ENCODE results near the gene TTC33. TPM values are rescaled to one million over a fixed set of nuclear protein-coding genes. Genes with fewer than 3 reads are reported as not detected.

Gene TTC33
- total RNA-seq, 3 donors from 2014 or later (not counting 1 experiment from before 2014, with no cell fraction given): 7.3 to 11.4 (median 10.0) TPM

DNA sequence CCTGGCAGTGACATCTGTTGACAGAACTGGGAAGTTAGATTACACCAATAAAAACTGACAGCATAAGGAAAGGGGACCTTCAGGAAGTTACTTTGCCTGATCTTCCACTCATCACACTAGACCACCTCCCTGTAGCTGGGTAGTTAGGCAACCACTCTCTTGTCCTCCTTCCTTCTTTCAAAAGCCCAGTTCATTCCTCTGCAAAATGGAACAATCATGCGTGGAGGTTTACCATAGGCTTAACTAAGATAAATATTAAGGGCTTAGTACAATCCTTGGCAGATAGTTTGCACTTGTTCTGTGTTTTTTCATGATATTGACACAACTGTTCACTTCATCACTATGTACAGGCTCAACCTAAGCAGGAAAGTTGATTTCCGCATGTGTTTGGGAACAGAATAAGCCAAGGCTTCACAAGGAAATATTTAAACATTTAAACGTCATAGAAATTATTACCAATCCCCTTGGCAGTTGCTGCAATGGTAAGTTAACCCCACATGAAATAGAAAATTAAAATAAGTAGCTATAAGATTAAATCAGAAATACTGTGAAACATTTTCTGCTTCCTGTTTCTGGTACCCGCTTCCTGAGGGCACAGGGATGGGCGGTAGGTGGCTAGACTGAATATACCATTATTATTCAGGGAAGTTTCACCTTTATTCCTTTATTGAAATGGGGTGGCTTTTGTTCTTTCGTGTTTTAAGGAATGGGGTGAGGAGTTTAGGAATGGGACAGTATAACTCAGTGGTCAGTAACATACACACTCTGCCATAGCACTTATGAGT is 86.0 kb downstream of the TTC33 start:
- Histone ChIP-seq H3K36me3 (ENCODE audit: control insufficient read depth, insufficient read depth, low read length) (no peaks in the 10 kb centered on the region), H3K4me3 (ENCODE audit: low read length) (no peak overlapping the region), H3K27ac (ENCODE audit: low read length) (no peak overlapping the region), H3K27me3 (ENCODE audit: control insufficient read depth, insufficient read depth, low read length) (no peaks in the 10 kb centered on the region), H3K4me1 (ENCODE audit: control insufficient read depth, insufficient read depth, low read length) (peaks cover 4% of the 10 kb centered on the region), H3K9me3 (ENCODE audit: control insufficient read depth, insufficient read depth, low read length) (no peaks in the 10 kb centered on the region)
- no peaks in the 10 kb centered on the region for H3K36me3 Mint-ChIP-seq
- H3K9me3 Mint-ChIP-seq: no peaks in the 10 kb centered on the region
- peaks cover 20 to 31% of the 10 kb centered on the region in 2 donors for H3K4me1 Mint-ChIP-seq
- 44% methylated on average over 3 of the region's 6 CpGs for WGBS (ENCODE audit: insufficient coverage)
- no peak overlapping the region for H3K27ac Mint-ChIP-seq
- no peak overlapping the region for H3K4me3 Mint-ChIP-seq
- DNase-seq (no peak), ATAC-seq (no peak)
- intact Hi-C loops (cut with micrococcal nuclease): no loop called here
- H3K27me3 Mint-ChIP-seq (ENCODE audit: low read depth in 2 of 2): peaks cover 0 to 6% of the 10 kb centered on the region in 2 donors
- TF ChIP-seq, protein P1, sequence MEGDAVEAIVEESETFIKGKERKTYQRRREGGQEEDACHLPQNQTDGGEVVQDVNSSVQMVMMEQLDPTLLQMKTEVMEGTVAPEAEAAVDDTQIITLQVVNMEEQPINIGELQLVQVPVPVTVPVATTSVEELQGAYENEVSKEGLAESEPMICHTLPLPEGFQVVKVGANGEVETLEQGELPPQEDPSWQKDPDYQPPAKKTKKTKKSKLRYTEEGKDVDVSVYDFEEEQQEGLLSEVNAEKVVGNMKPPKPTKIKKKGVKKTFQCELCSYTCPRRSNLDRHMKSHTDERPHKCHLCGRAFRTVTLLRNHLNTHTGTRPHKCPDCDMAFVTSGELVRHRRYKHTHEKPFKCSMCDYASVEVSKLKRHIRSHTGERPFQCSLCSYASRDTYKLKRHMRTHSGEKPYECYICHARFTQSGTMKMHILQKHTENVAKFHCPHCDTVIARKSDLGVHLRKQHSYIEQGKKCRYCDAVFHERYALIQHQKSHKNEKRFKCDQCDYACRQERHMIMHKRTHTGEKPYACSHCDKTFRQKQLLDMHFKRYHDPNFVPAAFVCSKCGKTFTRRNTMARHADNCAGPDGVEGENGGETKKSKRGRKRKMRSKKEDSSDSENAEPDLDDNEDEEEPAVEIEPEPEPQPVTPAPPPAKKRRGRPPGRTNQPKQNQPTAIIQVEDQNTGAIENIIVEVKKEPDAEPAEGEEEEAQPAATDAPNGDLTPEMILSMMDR (IDR thresholded peaks at IDR 0.05): no peak

DNA sequence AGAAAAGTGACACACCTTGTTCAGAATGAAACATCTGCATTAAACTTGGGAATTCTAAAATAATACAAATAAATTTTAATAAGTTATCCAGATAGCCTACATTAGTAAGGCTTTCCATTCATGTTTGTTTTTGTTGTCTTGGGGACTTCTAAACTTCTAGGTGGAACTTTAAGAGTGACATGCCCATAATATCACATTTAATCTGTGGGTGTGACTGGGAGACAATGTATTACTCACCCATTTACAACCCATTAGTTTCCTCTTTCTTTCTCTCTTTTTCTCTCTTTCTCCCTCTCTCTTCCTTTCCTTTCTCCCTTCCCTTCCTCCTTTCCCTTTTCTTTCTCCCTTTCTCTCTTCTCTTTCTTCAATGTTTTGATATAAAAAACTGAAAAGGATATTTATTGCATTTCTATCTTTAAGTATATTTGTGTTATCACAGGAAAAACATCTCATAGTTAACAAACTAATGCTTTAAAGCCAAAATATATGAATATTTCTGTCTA is 88.5 kb downstream of the TTC33 start:
- Mint-ChIP-seq H3K27ac (no peak overlapping the region), H3K27me3 (ENCODE audit: low read depth in 2 of 2) (peaks cover 0 to 6% of the 10 kb centered on the region in 2 donors), H3K36me3 (no peaks in the 10 kb centered on the region), H3K4me1 (peaks cover 14 to 22% of the 10 kb centered on the region in 2 donors), H3K9me3 (no peaks in the 10 kb centered on the region), H3K4me3 (no peak overlapping the region)
- Histone ChIP-seq H3K27me3 (ENCODE audit: control insufficient read depth, insufficient read depth, low read length) (no peaks in the 10 kb centered on the region), H3K9me3 (ENCODE audit: control insufficient read depth, insufficient read depth, low read length) (no peaks in the 10 kb centered on the region), H3K27ac (ENCODE audit: low read length) (no peak overlapping the region), H3K4me3 (ENCODE audit: low read length) (no peak overlapping the region), H3K4me1 (ENCODE audit: control insufficient read depth, insufficient read depth, low read length) (peaks cover 3% of the 10 kb centered on the region), H3K36me3 (ENCODE audit: control insufficient read depth, insufficient read depth, low read length) (no peaks in the 10 kb centered on the region)
- DNase-seq (no peak), ATAC-seq (no peak)
- TF ChIP-seq, protein P1 (IDR thresholded peaks at IDR 0.05): no peak
- intact Hi-C loops (cut with micrococcal nuclease): no loop called here

DNA sequence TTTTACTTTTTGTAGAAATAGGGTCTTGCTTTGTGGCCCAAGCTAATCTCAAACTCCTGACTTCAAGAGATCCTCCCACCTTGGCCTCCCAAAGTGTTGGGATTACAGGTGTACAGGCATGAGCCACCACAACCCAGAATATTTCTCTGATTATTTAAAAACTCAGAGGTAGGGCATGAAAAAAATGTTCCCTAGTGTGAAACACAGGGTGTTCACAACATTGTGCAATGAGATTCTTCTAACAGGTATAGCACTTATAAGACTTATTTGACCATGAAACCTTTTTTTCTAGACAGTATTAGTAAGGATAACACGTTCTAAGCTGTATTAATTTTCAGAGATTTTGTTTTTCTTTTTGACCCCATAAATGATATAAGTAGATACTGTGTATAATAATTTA is 89.1 kb downstream of the TTC33 start:
- peaks cover 14 to 22% of the 10 kb centered on the region in 2 donors for H3K4me1 Mint-ChIP-seq
- intact Hi-C loops (cut with micrococcal nuclease): no loop called here
- no peaks in the 10 kb centered on the region for H3K36me3 ChIP-seq (ENCODE audit: control insufficient read depth, insufficient read depth, low read length)
- no peaks in the 10 kb centered on the region for H3K9me3 ChIP-seq (ENCODE audit: control insufficient read depth, insufficient read depth, low read length)
- peaks cover 0 to 6% of the 10 kb centered on the region in 2 donors for H3K27me3 Mint-ChIP-seq (ENCODE audit: low read depth in 2 of 2)
- H3K27ac ChIP-seq (ENCODE audit: low read length): no peak overlapping the region
- no peak overlapping the region for H3K4me3 Mint-ChIP-seq
- no peaks in the 10 kb centered on the region for H3K9me3 Mint-ChIP-seq
- no peaks in the 10 kb centered on the region for H3K27me3 ChIP-seq (ENCODE audit: control insufficient read depth, insufficient read depth, low read length)
- no peak overlapping the region for H3K4me3 ChIP-seq (ENCODE audit: low read length)
- DNase-seq: no peak
- H3K27ac Mint-ChIP-seq: no peak overlapping the region
- no peak for ATAC-seq
- no peaks in the 10 kb centered on the region for H3K36me3 Mint-ChIP-seq
- H3K4me1 ChIP-seq (ENCODE audit: control insufficient read depth, insufficient read depth, low read length): peaks cover 3% of the 10 kb centered on the region
- TF ChIP-seq, protein P1 (IDR thresholded peaks at IDR 0.05): no peak
- no CpG with 5 or more reads among the region's 1 CpG for WGBS (ENCODE audit: insufficient coverage)
